DMS53 treated with DMSO at 0.1 percent for 48 hours (cell line): ENCODE results near the gene LPIN1.

Source experiments
- DNase-seq: peaks from one replicate; lab custom pipeline; 2025; ENCODE audit not compliant: unreplicated experiment; lab: John Stamatoyannopoulos, UW

The LPIN1 gene

DNA sequence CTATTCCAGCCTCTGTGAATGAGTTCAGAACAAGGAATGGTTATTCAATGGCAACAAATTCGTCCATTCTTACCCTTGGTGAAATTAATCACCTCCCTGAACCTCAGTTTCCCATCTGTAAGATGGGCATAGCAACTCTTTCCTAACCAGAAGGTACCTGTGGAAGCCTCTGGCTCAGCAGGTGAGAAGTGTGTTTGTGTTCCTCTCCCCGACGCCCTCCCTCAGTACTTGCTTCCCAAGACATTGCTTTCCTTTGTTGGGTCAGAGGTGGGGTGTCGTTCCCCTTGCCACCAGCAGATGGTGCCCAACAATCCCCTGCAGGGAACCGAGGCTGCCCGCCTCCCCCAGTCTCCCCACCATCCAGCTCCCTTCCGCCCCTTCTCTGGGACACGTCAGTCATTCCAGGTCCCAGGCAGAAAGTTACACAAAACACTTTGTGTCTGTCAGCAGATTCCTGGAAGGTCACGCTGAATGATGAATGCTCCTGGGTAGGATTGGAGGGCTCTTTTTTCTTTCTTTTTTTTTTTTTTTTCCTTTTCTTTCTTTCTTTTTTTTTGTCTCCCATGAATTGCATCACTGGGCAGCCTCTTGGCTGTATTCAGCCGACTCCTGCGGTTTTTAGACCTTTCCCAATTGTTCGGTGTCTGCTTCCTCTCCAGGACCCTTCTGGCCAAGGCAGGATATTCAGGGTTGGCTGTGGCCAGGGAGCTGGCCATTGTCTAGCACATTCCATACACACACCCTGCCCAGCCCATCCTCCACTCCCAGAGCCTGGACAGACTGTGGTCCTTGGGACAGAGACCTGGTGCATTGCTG lies 117.3 kb downstream of the LPIN1 start:
- DNase-seq = peak; percentile 43

GRCh38 chr2:11864724-11865123 lies 118.3 kb downstream of the LPIN1 start:
- no peak for DNase-seq

- no peak for DNase-seq
Observed at GRCh38 chr2:11865378-11865777, 118.9 kb downstream of the LPIN1 start.

GRCh38 chr2:11865805-11866204 lies 119.4 kb downstream of the LPIN1 start:
- DNase-seq = no peak

GRCh38 chr2:11866358-11867335 lies 120.2 kb downstream of the LPIN1 start:
- peak; percentile 80 for DNase-seq

GRCh38 chr2:11867926-11868325 lies 121.5 kb downstream of the LPIN1 start:
- peak; percentile 50 for DNase-seq

DNA sequence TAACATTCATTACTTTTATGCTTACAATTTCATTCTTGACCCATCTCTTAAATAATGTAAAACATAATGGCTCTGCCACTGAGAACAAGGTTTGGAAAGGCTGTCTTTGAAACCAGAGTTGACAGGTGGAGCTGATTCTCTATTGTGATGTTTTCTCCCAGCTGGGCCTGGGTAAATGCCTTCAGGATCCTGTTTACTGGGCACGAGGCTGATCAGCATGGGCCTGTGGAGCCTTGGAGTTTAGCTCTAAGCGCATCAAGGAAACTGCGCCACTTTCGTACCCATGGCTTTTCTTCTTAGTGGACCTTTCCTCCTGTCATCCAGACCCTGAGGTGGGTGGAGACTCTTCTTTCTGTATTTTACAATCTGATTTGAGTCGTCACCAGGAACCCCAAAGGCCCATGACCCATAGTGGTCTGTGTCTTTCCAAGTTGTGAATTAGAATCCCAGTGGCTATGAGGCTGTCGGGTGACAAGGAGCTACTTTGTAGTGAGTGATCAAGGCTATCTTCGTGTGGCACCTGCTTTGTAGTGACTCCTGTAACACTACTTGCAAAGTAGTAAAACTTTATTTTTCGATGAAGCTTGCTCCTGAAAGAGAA lies 123.1 kb downstream of the LPIN1 start:
- DNase-seq = no peak

DNA sequence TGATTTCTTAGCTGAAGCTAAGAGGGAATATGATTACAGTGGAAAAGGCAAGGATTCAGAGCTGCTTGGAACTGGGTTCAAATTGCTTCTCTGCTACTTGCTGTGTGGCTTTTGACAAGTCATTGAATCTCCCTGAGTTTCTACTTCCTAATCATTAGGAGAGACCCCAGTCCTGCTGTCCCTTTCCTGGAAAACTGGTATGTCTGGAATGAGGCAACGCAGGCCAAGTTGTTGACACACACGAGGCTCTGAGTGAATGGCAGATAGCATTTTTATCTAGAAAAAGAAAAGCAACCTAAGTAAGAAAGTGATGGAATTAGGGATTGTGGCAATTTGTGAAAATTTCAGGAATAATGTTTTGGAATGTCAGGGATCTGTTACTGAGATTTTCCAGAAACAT lies 123.6 kb downstream of the LPIN1 start:
- DNase-seq = no peak

DNA sequence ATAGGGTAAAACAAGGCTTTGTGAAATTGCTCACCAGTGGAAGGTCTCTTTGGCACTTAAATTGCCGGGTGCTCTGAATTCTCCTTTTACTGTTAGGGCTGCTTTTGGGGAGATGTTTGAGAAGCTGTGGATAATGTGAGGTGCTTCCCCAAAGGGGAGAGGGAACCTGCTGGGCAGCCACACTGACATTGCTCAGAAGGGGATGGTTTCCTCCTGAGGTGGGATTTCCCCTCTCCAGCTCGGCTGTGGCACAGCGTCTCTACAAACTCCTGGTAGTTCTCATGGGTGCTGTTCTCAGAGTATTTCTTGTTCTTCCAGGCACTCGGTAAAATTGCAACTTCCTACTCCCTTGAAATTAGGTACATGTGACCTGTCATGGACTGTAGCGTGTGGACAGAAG lies 124.2 kb downstream of the LPIN1 start:
- no peak for DNase-seq

- DNase-seq = no peak
Observed at GRCh38 chr2:11871421-11871820, 125.0 kb downstream of the LPIN1 start.

DNA sequence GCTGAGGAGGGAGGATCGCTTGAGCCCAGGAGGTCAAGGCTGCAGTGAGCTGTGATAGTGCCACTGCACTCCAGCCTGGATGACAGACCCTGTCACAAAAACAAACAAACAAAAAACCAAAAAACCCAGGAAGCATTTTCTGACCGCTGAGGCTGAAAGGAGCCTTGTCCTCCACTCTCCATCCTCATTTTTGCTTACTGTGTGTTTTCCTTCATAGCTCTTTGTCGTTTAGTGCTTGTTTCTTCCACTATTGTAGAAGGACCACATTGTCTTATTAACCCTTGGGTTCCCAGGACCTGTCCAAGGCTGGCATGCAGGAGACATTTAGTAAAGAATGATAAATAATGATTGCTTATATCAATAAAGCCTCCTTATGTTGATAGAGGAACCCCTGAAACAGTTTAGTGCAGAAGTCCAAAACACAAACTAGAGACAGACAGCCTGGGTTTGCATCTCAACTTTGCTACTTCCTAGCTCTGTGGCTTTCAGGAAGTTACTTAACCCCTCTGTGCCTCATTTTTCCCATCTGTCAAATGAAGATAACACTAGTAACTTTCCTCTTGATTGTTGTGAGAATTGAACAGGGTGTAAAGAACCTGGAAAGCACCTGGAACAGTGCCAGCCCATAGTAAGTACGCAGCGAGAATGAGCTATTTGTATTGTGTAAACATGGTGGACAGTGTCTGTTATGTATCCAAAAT lies 126.0 kb downstream of the LPIN1 start:
- DNase-seq = peak; percentile 10

DNA sequence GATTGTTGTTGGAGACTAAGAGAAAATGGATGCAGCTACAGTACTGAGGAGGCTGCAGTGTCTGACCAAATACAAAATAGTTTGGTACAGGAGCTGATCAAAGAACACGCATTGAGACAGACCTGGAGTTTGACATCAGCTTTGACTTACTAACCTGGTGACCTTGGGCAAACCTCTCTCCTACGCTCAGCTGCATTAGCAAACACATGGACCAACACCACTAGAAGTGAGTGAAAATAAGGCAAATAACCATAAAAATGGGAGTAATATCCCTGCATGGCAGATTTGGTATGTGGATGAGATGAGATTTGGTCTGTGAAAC lies 126.5 kb downstream of the LPIN1 start:
- DNase-seq = no peak

- DNase-seq = no peak
Observed at GRCh38 chr2:11873356-11874154, 127.1 kb downstream of the LPIN1 start.

DNA sequence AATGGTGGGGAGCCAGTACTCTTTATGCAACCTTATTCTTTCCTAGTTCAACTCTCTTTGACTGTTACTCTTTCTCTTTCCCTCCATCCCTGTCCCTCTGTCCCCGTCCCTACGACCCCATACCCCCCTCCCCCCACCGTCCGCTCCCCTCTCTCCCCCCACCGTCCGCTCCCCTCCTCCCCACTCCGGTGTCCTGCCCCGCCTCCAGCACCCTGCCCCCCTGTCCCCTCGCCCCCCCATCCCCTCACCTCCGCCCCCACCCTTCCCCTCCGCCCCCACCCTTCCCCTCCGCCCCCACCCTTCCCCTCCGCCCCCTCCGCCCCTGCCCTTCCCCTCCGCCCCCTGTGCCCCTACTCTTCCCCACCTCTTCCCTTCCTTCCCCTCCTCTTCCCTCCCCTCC lies 128.4 kb downstream of the LPIN1 start:
- DNase-seq = no peak

- DNase-seq = no peak
Observed at GRCh38 chr2:11875481-11875880, 129.0 kb downstream of the LPIN1 start.

- DNase-seq = no peak
Observed at GRCh38 chr2:11876436-11876835, 130.0 kb downstream of the LPIN1 start.

DNA sequence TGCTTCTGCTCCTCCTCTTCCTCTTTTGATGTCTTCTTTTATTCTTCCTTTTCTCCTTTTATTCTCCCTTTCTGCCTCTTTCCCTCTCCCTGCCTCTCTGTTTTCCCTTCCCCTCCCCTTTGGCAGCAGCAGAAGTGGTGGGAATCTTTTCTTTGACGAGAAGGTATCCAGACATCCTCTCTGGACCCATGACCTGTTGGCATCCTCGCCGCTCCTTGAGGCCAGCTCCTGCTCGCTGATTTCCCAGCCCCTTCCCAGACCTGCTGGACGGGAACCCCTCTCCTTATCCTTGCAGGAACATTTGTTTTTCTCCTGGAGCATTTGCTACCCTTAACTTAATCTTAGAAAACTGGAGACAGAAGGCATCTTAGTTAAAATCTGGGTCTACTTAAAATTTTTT lies 130.5 kb downstream of the LPIN1 start:
- DNase-seq = no peak
